OCI-LY1 (cell line): Measurements from ENCODE around the gene FUBP3.

Experiments
- EZH2 ChIP-seq: fragments of 200-600 bp; sonication (generic), shearing (Covaris generic); IDR thresholded peaks from 2 replicates; pipeline ENCODE4 v1.8.0; 2017; ENCODE audit warnings: borderline replicate concordance, mixed run types, mild to moderate bottlenecking, antibody characterized with exemption, low read length, moderate library complexity, mixed read lengths
- TF ChIP-seq, protein P1 (sequence below): fragments of 200-600 bp; sonication (generic), shearing (Covaris generic); IDR thresholded peaks from 2 replicates; pipeline ENCODE4 v1.5.1; 2017; ENCODE audit warnings: mild to moderate bottlenecking, antibody characterized with exemption, low read length, moderate library complexity, mixed read lengths

DNA sequence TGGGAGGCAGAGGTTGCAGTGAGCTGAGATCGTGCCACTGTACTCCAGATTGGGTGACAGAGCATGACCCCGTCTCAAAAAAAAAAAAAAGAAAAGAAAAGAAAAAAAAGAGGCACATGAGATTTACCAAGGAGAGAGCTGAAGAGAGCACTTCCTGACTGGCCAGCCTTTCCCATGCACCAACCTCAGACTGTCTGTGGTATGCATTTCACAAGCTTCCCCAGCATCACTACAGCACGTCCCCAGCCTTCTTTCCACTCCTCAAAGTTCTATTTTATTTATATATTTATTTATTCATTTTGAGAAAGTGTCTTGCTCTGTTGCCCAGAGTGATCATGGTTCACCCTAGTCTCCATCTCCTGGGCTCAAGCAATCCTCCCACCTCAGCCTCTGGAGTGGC is 13.6 kb upstream of the FUBP3 start:
- TF ChIP-seq, protein P1, sequence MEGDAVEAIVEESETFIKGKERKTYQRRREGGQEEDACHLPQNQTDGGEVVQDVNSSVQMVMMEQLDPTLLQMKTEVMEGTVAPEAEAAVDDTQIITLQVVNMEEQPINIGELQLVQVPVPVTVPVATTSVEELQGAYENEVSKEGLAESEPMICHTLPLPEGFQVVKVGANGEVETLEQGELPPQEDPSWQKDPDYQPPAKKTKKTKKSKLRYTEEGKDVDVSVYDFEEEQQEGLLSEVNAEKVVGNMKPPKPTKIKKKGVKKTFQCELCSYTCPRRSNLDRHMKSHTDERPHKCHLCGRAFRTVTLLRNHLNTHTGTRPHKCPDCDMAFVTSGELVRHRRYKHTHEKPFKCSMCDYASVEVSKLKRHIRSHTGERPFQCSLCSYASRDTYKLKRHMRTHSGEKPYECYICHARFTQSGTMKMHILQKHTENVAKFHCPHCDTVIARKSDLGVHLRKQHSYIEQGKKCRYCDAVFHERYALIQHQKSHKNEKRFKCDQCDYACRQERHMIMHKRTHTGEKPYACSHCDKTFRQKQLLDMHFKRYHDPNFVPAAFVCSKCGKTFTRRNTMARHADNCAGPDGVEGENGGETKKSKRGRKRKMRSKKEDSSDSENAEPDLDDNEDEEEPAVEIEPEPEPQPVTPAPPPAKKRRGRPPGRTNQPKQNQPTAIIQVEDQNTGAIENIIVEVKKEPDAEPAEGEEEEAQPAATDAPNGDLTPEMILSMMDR, result no peak
- TF ChIP-seq EZH2, result no peak
